B cell (primary cell): ENCODE results near the gene MFAP5. TPM values are rescaled to one million over a fixed set of nuclear protein-coding genes. Genes with fewer than 3 reads are reported as not detected.

Experiments used
- ATAC-seq: fragments of 200-7000 bp; cut with Tn5 transposase; one replicate; pipeline ENCODE4 v1.10.0; 2021; ENCODE audit warnings: low read depth, mild to moderate bottlenecking, moderate number of reproducible peaks, moderate library complexity
- CTCF ChIA-PET: fragments of 350-600 bp; sonication (Branson Sonifier 250); formaldehyde crosslinking; loops from one replicate; lab custom pipeline; 2021; ENCODE audit warnings: antibody characterized with exemption, inconsistent platforms; lab: Charles Lee
- POLR2A ChIA-PET: fragments of 350-600 bp; sonication (Branson Sonifier 250); formaldehyde crosslinking; loops from one replicate; lab custom pipeline; 2021; ENCODE audit warnings: antibody characterized with exemption; lab: Charles Lee
- DNase-seq: peaks from one replicate; pipeline ENCODE4 v3.0.0; 2013
- H2AFZ ChIP-seq: 2 replicates; pipeline ENCODE4 v1.6.1; 2012; ENCODE audit warnings: mild to moderate bottlenecking, low read depth, low read length; ENCODE audit not compliant: insufficient read depth, poor library complexity, severe bottlenecking
- H3K27ac ChIP-seq, 2 donors: 1 replicate in 1 of 2; 2 replicates in 1 of 2; pipeline ENCODE4 v1.5.1; 2012 to 2013; ENCODE audit warnings: low read length in 2 of 2, mild to moderate bottlenecking in 2 of 2, moderate library complexity in 1 of 2
- H3K27me3 ChIP-seq, 4 experiments: fragments of 200-600 bp in 1 of 4; sonication (generic) in 1 of 4; replicated peaks in 1 of 4; 1 replicate in 2 of 4; 2 replicates in 2 of 4; pipeline versions ENCODE4 v1.6.1 to v1.7.0; 2013 to 2016; ENCODE audit warnings: low read length in 3 of 4, mild to moderate bottlenecking in 2 of 4, mixed read lengths in 1 of 4, moderate library complexity in 1 of 4; ENCODE audit not compliant: insufficient read depth in 4 of 4, control insufficient read depth in 3 of 4; ENCODE audit errors: control extremely low read depth in 1 of 4
- H3K36me3 ChIP-seq, 2 experiments: replicated peaks in 1 of 2; 1 replicate in 1 of 2; 2 replicates in 1 of 2; pipeline versions ENCODE4 v1.6.1 to v1.7.1; 2013; ENCODE audit warnings: low read length in 1 of 2; ENCODE audit not compliant: insufficient read depth in 2 of 2, control insufficient read depth in 1 of 2; ENCODE audit errors: control extremely low read depth in 1 of 2, extremely low read depth in 1 of 2
- H3K4me1 ChIP-seq, 2 donors: fragments of 200-600 bp in 1 of 2; sonication (generic) in 1 of 2; 1 replicate in 1 of 2; 2 replicates in 1 of 2; pipeline versions ENCODE4 v1.5.1 to v1.6.1; 2013 to 2017; ENCODE audit warnings: low read length in 2 of 2; ENCODE audit not compliant: control insufficient read depth in 2 of 2, insufficient read depth in 2 of 2
- H3K4me2 ChIP-seq: replicated peaks from 2 replicates; pipeline ENCODE3; 2012; ENCODE audit warnings: mild to moderate bottlenecking, low read depth, low read length; ENCODE audit not compliant: poor library complexity, severe bottlenecking
- H3K4me3 ChIP-seq, 5 experiments: fragments of 200-600 bp in 1 of 5; sonication (generic) in 1 of 5; 1 replicate in 3 of 5; 2 replicates in 2 of 5; pipeline versions ENCODE4 v1.5.1 to v1.7.0; 2011 to 2016; ENCODE audit warnings: low read length in 4 of 5, mild to moderate bottlenecking in 4 of 5, low read depth in 2 of 5, control low read depth in 1 of 5, moderate library complexity in 1 of 5; ENCODE audit not compliant: insufficient read depth in 1 of 5; ENCODE audit errors: control extremely low read depth in 1 of 5, extremely low read depth in 1 of 5
- H3K79me2 ChIP-seq: fragments of 200-600 bp; sonication (generic); one replicate; pipeline ENCODE4 v1.6.0; 2016; ENCODE audit warnings: low read length; ENCODE audit not compliant: control insufficient read depth, insufficient read depth
- H3K9ac ChIP-seq: fragments of 200-600 bp; sonication (generic); 2 replicates; pipeline ENCODE4 v1.6.1; 2017; ENCODE audit warnings: mild to moderate bottlenecking, low read length, moderate library complexity
- H3K9me3 ChIP-seq, 3 donors: one replicate each; pipeline versions ENCODE4 v1.6.1 to v1.7.1; 2013; ENCODE audit warnings: low read length in 2 of 3; ENCODE audit not compliant: control insufficient read depth in 2 of 3, insufficient read depth in 1 of 3; ENCODE audit errors: control extremely low read depth in 1 of 3
- H4K20me1 ChIP-seq: 2 replicates; pipeline ENCODE4 v1.6.0; 2012; ENCODE audit warnings: mild to moderate bottlenecking, low read length; ENCODE audit not compliant: insufficient read depth, control insufficient read depth, poor library complexity, severe bottlenecking
- H3K27ac Mint-ChIP-seq: one replicate; pipeline ENCODE4 v1.8.0; 2021; ENCODE audit warnings: mixed read lengths
- H3K27me3 Mint-ChIP-seq: one replicate; pipeline ENCODE4 v1.8.0; 2021; ENCODE audit warnings: mixed read lengths
- H3K4me1 Mint-ChIP-seq: one replicate; pipeline ENCODE4 v1.8.0; 2021; ENCODE audit warnings: mixed read lengths
- H3K4me3 Mint-ChIP-seq: one replicate; pipeline ENCODE4 v1.8.0; 2021; ENCODE audit warnings: mixed read lengths
- H3K9me3 Mint-ChIP-seq: one replicate; pipeline ENCODE4 v1.8.0; 2022; ENCODE audit warnings: mixed read lengths; ENCODE audit not compliant: insufficient read depth
- CTCF ChIP-seq: fragments of 200-600 bp; IDR thresholded peaks from one replicate; pipeline ENCODE4 v1.8.0; 2022; ENCODE audit warnings: antibody characterized with exemption, mild to moderate bottlenecking
- EZH2 ChIP-seq: IDR thresholded peaks from 2 replicates; pipeline ENCODE4 v1.6.1; 2012; ENCODE audit warnings: borderline replicate concordance, low read depth, mild to moderate bottlenecking, moderate library complexity, low read length; ENCODE audit not compliant: insufficient read depth, poor library complexity, severe bottlenecking
- WGBS: methylation state at CpG from one replicate; pipeline ENCODE4 v1.1.5; 2013; ENCODE audit warnings: missing lambda C conversion rate; ENCODE audit not compliant: insufficient coverage; 5-methylcytosine and 5-hydroxymethylcytosine counted together
- intact Hi-C: fragments of 100-400 bp; cut with micrococcal nuclease; formaldehyde crosslinking; loops from one replicate; pipeline ENCODE4 v1.10.0; 2022
- polyA plus RNA-seq: library from polyadenylated mRNA; depleted of rRNA; stranded (reverse); fragments of >200 nt; gene quantifications from 2 replicates; pipeline ENCODE4 v1.2.3, GENCODE V29; 2012
- total RNA-seq, 2 donors: library from RNA; stranded (reverse); fragments of 120-200 nt in 1 of 2; gene quantifications; 1 replicate in 1 of 2; 2 replicates in 1 of 2; pipeline versions ENCODE4 v1.2.3 to v1.2.4, GENCODE V29; 2013 to 2022

Gene MFAP5
- total and polyA plus RNA-seq, 2 donors (not counting 1 experiment from before 2014, with no cell fraction given): 0.31 to 0.94 TPM

GRCh38 chr12:8701046-8701660 is 38.5 kb upstream of the MFAP5 start:
- ATAC-seq: no peak
- Histone ChIP-seq H3K9me3 (no peaks in the 10 kb centered on the region), H3K27me3 (no peaks in the 10 kb centered on the region), H3K9ac (no peak overlapping the region), H3K4me2 (no peak overlapping the region), H3K4me3 (no peak overlapping the region), H3K4me1 (peaks cover 18 to 19% of the 10 kb centered on the region in 2 donors), H2AFZ (no peak overlapping the region), H3K27ac (no peak overlapping the region), H4K20me1 (no peaks in the 10 kb centered on the region), H3K79me2 (peaks cover 55% of the 10 kb centered on the region), H3K36me3 (no peaks in the 10 kb centered on the region)
- no peak for DNase-seq
- H3K27me3 Mint-ChIP-seq: no peaks in the 10 kb centered on the region
- H3K4me3 Mint-ChIP-seq: no peak overlapping the region
- no peak overlapping the region for H3K27ac Mint-ChIP-seq
- peaks cover 28% of the 10 kb centered on the region for H3K4me1 Mint-ChIP-seq
- CTCF ChIA-PET: interaction anchor here (0.7 to 1.5 kb wide), 3 partner anchors 16 to 189 kb away, joined by 3 to 4 read pairs (median 4); no protein-coding TSS in a partner anchor
- no peaks in the 10 kb centered on the region for H3K9me3 Mint-ChIP-seq
- POLR2A ChIA-PET: interaction anchor here (0.7 kb wide), 2 partner anchors 248 to 740 kb away, joined by 3 to 5 read pairs; partner anchors contain the start of gene M6PR
- 96% methylated on average over 3 of the region's 6 CpGs for WGBS
- TF ChIP-seq EZH2: no peak
- TF ChIP-seq CTCF: no peak
- intact Hi-C loops: no loop called here

- Mint-ChIP-seq H3K4me3 (peak overlapping the region; percentile 85), H3K27me3 (no peaks in the 10 kb centered on the region), H3K27ac (peak overlapping the region; percentile 71), H3K4me1 (peaks cover 37% of the 10 kb centered on the region), H3K9me3 (no peaks in the 10 kb centered on the region)
- Histone ChIP-seq H3K27ac (no peak overlapping the region), H2AFZ (no peak overlapping the region), H3K4me1 (peaks cover 18 to 19% of the 10 kb centered on the region in 2 donors), H3K4me2 (peak overlapping the region; percentile 25), H3K9ac (no peak overlapping the region), H3K79me2 (peaks cover 52% of the 10 kb centered on the region), H3K27me3 (no peaks in the 10 kb centered on the region), H3K4me3 (no peak overlapping the region), H3K9me3 (no peaks in the 10 kb centered on the region), H4K20me1 (no peaks in the 10 kb centered on the region), H3K36me3 (no peaks in the 10 kb centered on the region)
- intact Hi-C loops: loop anchor here (5.0 kb wide), 1 partner anchor 193 kb away; no protein-coding TSS in a partner anchor
- POLR2A ChIA-PET: no interaction called here
- peak; percentile 14 for DNase-seq
- ATAC-seq: no peak
- TF ChIP-seq EZH2 (no peak), CTCF (no peak)
- WGBS: no CpG with 5 or more reads among the region's 4 CpGs
- CTCF ChIA-PET: interaction anchor here (1.0 kb wide), 1 partner anchor 23 kb away, joined by 3 read pairs; no protein-coding TSS in a partner anchor
Measured at GRCh38 chr12:8699714-8700113, 37.1 kb upstream of the MFAP5 start.
